Vagina (tissue), 2 donors: Measurements from ENCODE around the gene CCZ1.

ENCODE experiments used
- POLR2A ChIP-seq, 2 donors: fragments of 450-650 bp; IDR thresholded peaks; one replicate each; pipeline ENCODE4 v1.6.1; 2017; ENCODE audit warnings: antibody characterized with exemption in 2 of 2, mild to moderate bottlenecking in 2 of 2, moderate library complexity in 2 of 2
- TF ChIP-seq, protein P1 (sequence below), 3 experiments: fragments of 450-650 bp in 2 of 3; fragments of 200-600 bp in 1 of 3; sonication (generic) in 1 of 3; IDR thresholded peaks; one replicate each; pipeline ENCODE4 v1.5.1; 2017 to 2019; ENCODE audit warnings: antibody characterized with exemption in 3 of 3, mild to moderate bottlenecking in 2 of 3, moderate library complexity in 2 of 3

GRCh38 chr7:5892498-5892897 lies 6.0 kb upstream of the CCZ1 start:
- no peak for TF ChIP-seq POLR2A (IDR thresholded peaks at IDR 0.05)
- TF ChIP-seq, protein P1, sequence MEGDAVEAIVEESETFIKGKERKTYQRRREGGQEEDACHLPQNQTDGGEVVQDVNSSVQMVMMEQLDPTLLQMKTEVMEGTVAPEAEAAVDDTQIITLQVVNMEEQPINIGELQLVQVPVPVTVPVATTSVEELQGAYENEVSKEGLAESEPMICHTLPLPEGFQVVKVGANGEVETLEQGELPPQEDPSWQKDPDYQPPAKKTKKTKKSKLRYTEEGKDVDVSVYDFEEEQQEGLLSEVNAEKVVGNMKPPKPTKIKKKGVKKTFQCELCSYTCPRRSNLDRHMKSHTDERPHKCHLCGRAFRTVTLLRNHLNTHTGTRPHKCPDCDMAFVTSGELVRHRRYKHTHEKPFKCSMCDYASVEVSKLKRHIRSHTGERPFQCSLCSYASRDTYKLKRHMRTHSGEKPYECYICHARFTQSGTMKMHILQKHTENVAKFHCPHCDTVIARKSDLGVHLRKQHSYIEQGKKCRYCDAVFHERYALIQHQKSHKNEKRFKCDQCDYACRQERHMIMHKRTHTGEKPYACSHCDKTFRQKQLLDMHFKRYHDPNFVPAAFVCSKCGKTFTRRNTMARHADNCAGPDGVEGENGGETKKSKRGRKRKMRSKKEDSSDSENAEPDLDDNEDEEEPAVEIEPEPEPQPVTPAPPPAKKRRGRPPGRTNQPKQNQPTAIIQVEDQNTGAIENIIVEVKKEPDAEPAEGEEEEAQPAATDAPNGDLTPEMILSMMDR (IDR thresholded peaks at IDR 0.05): no peak
